OCI-LY1 (cell line): ENCODE data around the gene OPN4.

Source experiments
- CTCF ChIP-seq: fragments of 200-600 bp; sonication (generic), shearing (Covaris generic); IDR thresholded peaks from 2 replicates; pipeline ENCODE4 v1.5.1; 2017; ENCODE audit warnings: mild to moderate bottlenecking, antibody characterized with exemption, low read length, moderate library complexity, mixed read lengths
- EZH2 ChIP-seq: fragments of 200-600 bp; sonication (generic), shearing (Covaris generic); IDR thresholded peaks from 2 replicates; pipeline ENCODE4 v1.8.0; 2017; ENCODE audit warnings: borderline replicate concordance, mixed run types, mild to moderate bottlenecking, antibody characterized with exemption, low read length, moderate library complexity, mixed read lengths

GRCh38 chr10:86666538-86666937 is 12.2 kb downstream of the OPN4 start:
- TF ChIP-seq CTCF (no peak), EZH2 (no peak)
